Osteocyte (in vitro differentiated cells): ENCODE data around the gene PRPSAP2. TPM values are rescaled to one million over a fixed set of nuclear protein-coding genes. Genes with fewer than 3 reads are reported as not detected.

Source experiments
- DNase-seq: peaks from one replicate; pipeline ENCODE4 v3.0.0; 2021; ENCODE audit warnings: mixed read lengths; ENCODE audit not compliant: unreplicated experiment; ENCODE audit errors: extremely low spot score
- H3K27ac Mint-ChIP-seq: one replicate; pipeline ENCODE4 v1.8.0; 2021; ENCODE audit warnings: mild to moderate bottlenecking, mixed read lengths; ENCODE audit not compliant: unreplicated experiment
- H3K27me3 Mint-ChIP-seq: one replicate; pipeline ENCODE4 v1.8.0; 2021; ENCODE audit warnings: mixed read lengths; ENCODE audit not compliant: unreplicated experiment
- H3K36me3 Mint-ChIP-seq: one replicate; pipeline ENCODE4 v1.8.0; 2021; ENCODE audit warnings: mixed read lengths; ENCODE audit not compliant: unreplicated experiment
- H3K4me1 Mint-ChIP-seq: one replicate; pipeline ENCODE4 v1.8.0; 2021; ENCODE audit warnings: mixed read lengths; ENCODE audit not compliant: unreplicated experiment
- H3K4me3 Mint-ChIP-seq: one replicate; pipeline ENCODE4 v1.8.0; 2021; ENCODE audit warnings: mild to moderate bottlenecking, moderate library complexity, mixed read lengths; ENCODE audit not compliant: unreplicated experiment
- H3K9me3 Mint-ChIP-seq: one replicate; pipeline ENCODE4 v1.8.0; 2021; ENCODE audit warnings: mixed read lengths; ENCODE audit not compliant: unreplicated experiment
- total RNA-seq: library from RNA; stranded (reverse); gene quantifications from 2 replicates; pipeline ENCODE4 v1.2.1, GENCODE V29; 2021
- TF ChIP-seq, protein P1 (sequence below): fragments of 200-600 bp; sonication (generic); IDR thresholded peaks from 2 replicates; pipeline ENCODE4 v1.5.0; 2021; ENCODE audit warnings: antibody characterized with exemption, mild to moderate bottlenecking, moderate library complexity

Gene PRPSAP2
- total RNA-seq, 1 donor from 2014 or later: 25.7 TPM

- Mint-ChIP-seq H3K27ac (no peak overlapping the region), H3K9me3 (no peaks in the 10 kb centered on the region), H3K4me1 (no peaks in the 10 kb centered on the region), H3K36me3 (peaks cover 9% of the 10 kb centered on the region), H3K27me3 (no peaks in the 10 kb centered on the region), H3K4me3 (no peak overlapping the region)
- peak; percentile 38 for DNase-seq
- TF ChIP-seq, protein P1, sequence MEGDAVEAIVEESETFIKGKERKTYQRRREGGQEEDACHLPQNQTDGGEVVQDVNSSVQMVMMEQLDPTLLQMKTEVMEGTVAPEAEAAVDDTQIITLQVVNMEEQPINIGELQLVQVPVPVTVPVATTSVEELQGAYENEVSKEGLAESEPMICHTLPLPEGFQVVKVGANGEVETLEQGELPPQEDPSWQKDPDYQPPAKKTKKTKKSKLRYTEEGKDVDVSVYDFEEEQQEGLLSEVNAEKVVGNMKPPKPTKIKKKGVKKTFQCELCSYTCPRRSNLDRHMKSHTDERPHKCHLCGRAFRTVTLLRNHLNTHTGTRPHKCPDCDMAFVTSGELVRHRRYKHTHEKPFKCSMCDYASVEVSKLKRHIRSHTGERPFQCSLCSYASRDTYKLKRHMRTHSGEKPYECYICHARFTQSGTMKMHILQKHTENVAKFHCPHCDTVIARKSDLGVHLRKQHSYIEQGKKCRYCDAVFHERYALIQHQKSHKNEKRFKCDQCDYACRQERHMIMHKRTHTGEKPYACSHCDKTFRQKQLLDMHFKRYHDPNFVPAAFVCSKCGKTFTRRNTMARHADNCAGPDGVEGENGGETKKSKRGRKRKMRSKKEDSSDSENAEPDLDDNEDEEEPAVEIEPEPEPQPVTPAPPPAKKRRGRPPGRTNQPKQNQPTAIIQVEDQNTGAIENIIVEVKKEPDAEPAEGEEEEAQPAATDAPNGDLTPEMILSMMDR: no peak
These were observed 9.2 kb downstream of the PRPSAP2 start for GRCh38 chr17:18866866-18867813.

- Mint-ChIP-seq H3K4me3 (no peak overlapping the region), H3K36me3 (peaks cover 39% of the 10 kb centered on the region), H3K27me3 (no peaks in the 10 kb centered on the region), H3K27ac (no peak overlapping the region), H3K4me1 (no peaks in the 10 kb centered on the region), H3K9me3 (no peaks in the 10 kb centered on the region)
- TF ChIP-seq, protein P1: no peak
- DNase-seq: no peak
These were observed 19.2 kb downstream of the PRPSAP2 start for GRCh38 chr17:18877104-18877645.

DNA sequence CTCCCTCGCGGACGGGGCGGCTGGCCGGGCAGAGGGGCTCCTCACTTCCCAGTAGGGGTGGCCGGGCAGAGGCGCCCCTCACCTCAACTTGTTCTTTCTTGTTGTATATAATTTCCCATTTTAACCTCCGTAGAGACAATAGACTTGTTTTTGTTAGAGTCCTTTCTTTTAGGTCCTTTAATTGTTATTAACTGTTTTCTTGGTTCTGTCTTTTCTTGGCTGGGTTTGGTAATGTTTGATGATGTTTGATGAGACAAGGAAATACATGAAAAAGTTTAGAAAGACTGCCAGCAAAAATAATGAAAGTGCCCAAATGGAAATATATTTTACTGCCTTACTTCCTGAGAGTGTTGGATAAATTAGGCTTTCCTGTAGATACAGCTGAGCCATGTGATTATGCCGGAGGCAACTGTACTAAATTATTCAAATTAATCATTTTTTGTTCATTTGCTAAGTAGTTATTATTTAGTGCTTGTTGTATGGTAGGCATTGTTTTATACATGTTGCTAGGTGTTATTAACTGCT lies 30.9 kb downstream of the PRPSAP2 start:
- no peaks in the 10 kb centered on the region for H3K27me3 Mint-ChIP-seq
- H3K27ac Mint-ChIP-seq: no peak overlapping the region
- no peak for DNase-seq
- peaks cover 40% of the 10 kb centered on the region for H3K36me3 Mint-ChIP-seq
- TF ChIP-seq, protein P1: no peak
- H3K4me3 Mint-ChIP-seq: no peak overlapping the region
- peaks cover 2% of the 10 kb centered on the region for H3K4me1 Mint-ChIP-seq
- H3K9me3 Mint-ChIP-seq: no peaks in the 10 kb centered on the region

DNA sequence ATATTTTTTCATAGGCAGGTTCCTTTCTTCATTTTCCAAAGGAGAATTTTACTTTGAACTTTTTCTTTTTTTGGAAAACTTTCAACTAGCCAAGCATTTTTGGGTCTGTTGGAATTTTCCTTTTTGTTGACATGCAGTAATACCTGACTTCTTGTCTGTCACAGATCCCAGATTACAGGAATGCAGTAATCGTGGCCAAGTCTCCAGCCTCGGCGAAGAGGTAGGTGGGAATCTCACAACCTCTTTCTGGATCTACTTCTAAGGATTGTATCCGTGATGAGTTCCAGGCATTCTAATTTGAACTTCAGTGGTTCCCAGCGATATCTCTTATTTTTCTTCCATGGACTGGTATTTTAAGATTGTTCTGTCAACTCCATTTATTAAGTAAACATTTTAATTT lies 31.7 kb downstream of the PRPSAP2 start:
- H3K4me3 Mint-ChIP-seq: no peak overlapping the region
- H3K36me3 Mint-ChIP-seq: peaks cover 37% of the 10 kb centered on the region
- peaks cover 2% of the 10 kb centered on the region for H3K4me1 Mint-ChIP-seq
- no peaks in the 10 kb centered on the region for H3K27me3 Mint-ChIP-seq
- TF ChIP-seq, protein P1: no peak
- no peak for DNase-seq
- no peaks in the 10 kb centered on the region for H3K9me3 Mint-ChIP-seq
- no peak overlapping the region for H3K27ac Mint-ChIP-seq

GRCh38 chr17:18891541-18891940 lies 33.6 kb downstream of the PRPSAP2 start:
- Mint-ChIP-seq H3K4me1 (peaks cover 2% of the 10 kb centered on the region), H3K9me3 (no peaks in the 10 kb centered on the region), H3K36me3 (peaks cover 43% of the 10 kb centered on the region), H3K4me3 (no peak overlapping the region), H3K27me3 (no peaks in the 10 kb centered on the region), H3K27ac (no peak overlapping the region)
- TF ChIP-seq, protein P1: no peak
- DNase-seq: no peak
